HCT116 (cell line): ENCODE measurements around the gene C1QTNF3. TPM values are rescaled to one million over a fixed set of nuclear protein-coding genes. Genes with fewer than 3 reads are reported as not detected.

Experiments
- ATAC-seq: fragments of 200-7000 bp; cut with Tn5 transposase; 2 replicates; pipeline ENCODE4 v1.9.1; 2020; ENCODE audit warnings: mild to moderate bottlenecking, moderate library complexity
- BruUV-seq: library from RNA; stranded (reverse); fragments of 400-500 nt; replicated peaks from 2 replicates; lab custom pipeline; 2021; lab: Mats Ljungman, UMichigan
- CTCF ChIA-PET: fragments of 300-600 bp; sonication (Branson Sonifier 250); formaldehyde crosslinking; loops from one replicate; lab custom pipeline; 2021; ENCODE audit warnings: antibody characterized with exemption; lab: Charles Lee
- POLR2A ChIA-PET: fragments of 300-600, 350-600 bp; sonication (Branson Sonifier 250); formaldehyde crosslinking; loops from one replicate; lab custom pipeline; 2021; ENCODE audit warnings: antibody characterized with exemption; lab: Charles Lee
- RAD21 ChIA-PET, 2 experiments: fragments of 300-600 bp; sonication (Branson Sonifier 250); formaldehyde crosslinking; loops; one replicate each; lab custom pipeline; 2023; ENCODE audit warnings: low total read pairs in 2 of 2; ENCODE audit not compliant: uncharacterized antibody in 2 of 2, unreplicated experiment in 2 of 2, low non-redundant PET in 1 of 2; lab: Charles Lee
- DNase-seq: peaks from one replicate; pipeline ENCODE4 v3.0.0-alpha.2; 2010; ENCODE audit warnings: low read depth, low spot score
- H2AFZ ChIP-seq: fragments of 200-600 bp; shearing (Covaris generic), sonication (generic); 2 replicates; pipeline ENCODE4 v1.6.1; 2017; ENCODE audit warnings: low read depth, mixed run types, mixed read lengths, antibody characterized with exemption, low read length; ENCODE audit not compliant: poor library complexity, severe bottlenecking
- H3K27ac ChIP-seq: 2 replicates; pipeline ENCODE4 v1.5.1; 2012; ENCODE audit warnings: low read depth, low read length
- H3K27me3 ChIP-seq: fragments of 200-600 bp; sonication (generic); 2 replicates; pipeline ENCODE4 v1.6.1; 2016; ENCODE audit warnings: mixed run types, low read length, mixed read lengths; ENCODE audit not compliant: insufficient read depth
- H3K36me3 ChIP-seq, 2 experiments: fragments of 200-500 bp in 1 of 2; fragments of 200-600 bp in 1 of 2; sonication (Bioruptor generic) in 1 of 2; sonication (generic) in 1 of 2; 2 replicates each; pipeline versions ENCODE4 v1.5.1 to v1.6.1; 2014 to 2016; ENCODE audit warnings: low read length in 2 of 2, inconsistent platforms in 1 of 2, mixed read lengths in 1 of 2, mixed run types in 1 of 2; ENCODE audit not compliant: insufficient read depth in 2 of 2, control insufficient read depth in 1 of 2
- H3K4me1 ChIP-seq, 2 experiments: fragments of 200-600 bp in 1 of 2; sonication (generic) in 1 of 2; 2 replicates each; pipeline versions ENCODE4 v1.5.1 to v1.6.1; 2012 to 2017; ENCODE audit warnings: low read length in 2 of 2, inconsistent platforms in 1 of 2, mild to moderate bottlenecking in 1 of 2, mixed read lengths in 1 of 2, mixed run types in 1 of 2, moderate library complexity in 1 of 2; ENCODE audit not compliant: insufficient read depth in 2 of 2, control insufficient read depth in 1 of 2
- H3K4me2 ChIP-seq: fragments of 200-600 bp; sonication (generic); 2 replicates; pipeline ENCODE4 v1.6.1; 2017; ENCODE audit warnings: mixed run types, low read length, mixed read lengths
- H3K4me3 ChIP-seq, 2 experiments: fragments of 200-600 bp in 1 of 2; sonication (generic) in 1 of 2; replicated peaks in 1 of 2; 2 replicates each; pipeline ENCODE4 v1.5.1; 2011 to 2016; ENCODE audit warnings: low read length in 2 of 2, control low read depth in 1 of 2, low read depth in 1 of 2, mild to moderate bottlenecking in 1 of 2, mixed read lengths in 1 of 2, mixed run types in 1 of 2
- H3K79me2 ChIP-seq: fragments of 200-600 bp; sonication (generic); 2 replicates; pipeline ENCODE4 v1.6.1; 2017; ENCODE audit warnings: mild to moderate bottlenecking, mixed run types, low read length, moderate library complexity, mixed read lengths; ENCODE audit not compliant: insufficient read depth
- H3K9ac ChIP-seq: fragments of 200-600 bp; sonication (generic); 2 replicates; pipeline ENCODE4 v1.6.1; 2016; ENCODE audit warnings: low read length, mixed read lengths
- H3K9me2 ChIP-seq: fragments of 200-600 bp; sonication (generic), shearing (Covaris generic); 2 replicates; pipeline ENCODE4 v1.6.1; 2017; ENCODE audit warnings: mixed run types, mild to moderate bottlenecking, moderate library complexity; ENCODE audit not compliant: insufficient read depth
- H3K9me3 ChIP-seq, 2 experiments: fragments of 200-500 bp in 1 of 2; fragments of 200-600 bp in 1 of 2; sonication (Bioruptor generic) in 1 of 2; sonication (generic) in 1 of 2; 2 replicates each; pipeline ENCODE4 v1.6.1; 2014 to 2017; ENCODE audit warnings: low read length in 2 of 2, mixed read lengths in 2 of 2, inconsistent platforms in 1 of 2, low read depth in 1 of 2, mild to moderate bottlenecking in 1 of 2, mixed run types in 1 of 2, moderate library complexity in 1 of 2; ENCODE audit not compliant: control insufficient read depth in 1 of 2, insufficient read depth in 1 of 2
- H4K20me1 ChIP-seq: fragments of 200-600 bp; sonication (generic), shearing (Covaris generic); 2 replicates; pipeline ENCODE4 v1.6.1; 2017; ENCODE audit warnings: mixed run types, mild to moderate bottlenecking, moderate library complexity; ENCODE audit not compliant: insufficient read depth
- ATF3 ChIP-seq: IDR thresholded peaks from 2 replicates; pipeline ENCODE4 v1.6.1; 2012
- CBX3 ChIP-seq: IDR thresholded peaks from 2 replicates; pipeline ENCODE4 v1.6.1; 2012; ENCODE audit warnings: low read depth
- CEBPB ChIP-seq: IDR thresholded peaks from 2 replicates; pipeline ENCODE4 v1.6.1; 2012; ENCODE audit warnings: low read depth
- EGR1 ChIP-seq: IDR thresholded peaks from 2 replicates; pipeline ENCODE4 v1.6.1; 2012; ENCODE audit warnings: low read depth
- ELF1 ChIP-seq: IDR thresholded peaks from 2 replicates; pipeline ENCODE4 v1.6.1; 2012; ENCODE audit warnings: low read depth, borderline replicate concordance
- EZH2phosphoT487 ChIP-seq: fragments of 200-600 bp; IDR thresholded peaks from 2 replicates; pipeline ENCODE4 v1.6.1; 2018; ENCODE audit warnings: antibody characterized with exemption, borderline replicate concordance
- FOSL1 ChIP-seq: IDR thresholded peaks from 2 replicates; pipeline ENCODE4 v1.6.1; 2012; ENCODE audit warnings: low read depth
- JUND ChIP-seq: IDR thresholded peaks from 2 replicates; pipeline ENCODE4 v1.6.1; 2012
- POLR2A ChIP-seq: IDR thresholded peaks from 2 replicates; pipeline ENCODE4 v1.7.0; 2011; ENCODE audit warnings: borderline replicate concordance; ENCODE audit not compliant: insufficient read depth, insufficient read length; ENCODE audit errors: extremely low read depth
- RAD21 ChIP-seq: IDR thresholded peaks from 2 replicates; pipeline ENCODE4 v1.6.1; 2012; ENCODE audit warnings: low read depth, mild to moderate bottlenecking
- YY1 ChIP-seq: IDR thresholded peaks from 2 replicates; pipeline ENCODE4 v1.6.1; 2011; ENCODE audit warnings: low read length, low read depth, moderate library complexity, mild to moderate bottlenecking; ENCODE audit not compliant: insufficient replicate concordance; ENCODE audit errors: extremely low read depth
- ZFX ChIP-seq: fragments of 450-650 bp; IDR thresholded peaks from 2 replicates; pipeline ENCODE4 v1.6.1; 2017
- ZNF274 ChIP-seq: fragments of 200-500 bp; sonication (Bioruptor generic); IDR thresholded peaks from 2 replicates; pipeline ENCODE4 v1.6.1; 2014; ENCODE audit warnings: mild to moderate bottlenecking, low read depth, low read length, inconsistent platforms
- intact Hi-C: fragments of 100-400 bp; cut with micrococcal nuclease; formaldehyde crosslinking; loops from 2 replicates; pipeline ENCODE4 v1.10.0; 2022
- total RNA-seq: library from RNA; stranded (reverse); gene quantifications from one replicate; pipeline ENCODE4 v1.2.1, GENCODE V29; 2021; ENCODE audit not compliant: unreplicated experiment

The C1QTNF3 gene
- total RNA-seq, 1 experiment from 2014 or later = 2.6 TPM

- DNase-seq (no peak), ATAC-seq (no peak)
Measured at GRCh38 chr5:33968211-33969005, 74.6 kb downstream of the C1QTNF3 start.

More at GRCh38 chr5:33968211-33969005, 74.6 kb downstream of the C1QTNF3 start:
- CTCF ChIA-PET = no interaction called here
- H3K4me2 ChIP-seq = no peak overlapping the region
- H3K4me1 ChIP-seq = no peaks in the 10 kb centered on the region
- no peaks in the 10 kb centered on the region for H3K79me2 ChIP-seq
- H4K20me1 ChIP-seq = no peaks in the 10 kb centered on the region
- no peak overlapping the region for H3K9ac ChIP-seq
- no peak overlapping the region for H3K4me3 ChIP-seq
- intact Hi-C loops = no loop called here
- no peak overlapping the region for H2AFZ ChIP-seq
- H3K36me3 ChIP-seq = no peaks in the 10 kb centered on the region
- BruUV-seq = no TSS peak
- no peaks in the 10 kb centered on the region for H3K9me3 ChIP-seq
- H3K9me2 ChIP-seq = no peaks in the 10 kb centered on the region
- no peak overlapping the region for H3K27ac ChIP-seq
- peaks cover 8% of the 10 kb centered on the region for H3K27me3 ChIP-seq
- RAD21 ChIA-PET = no interaction called here
- POLR2A ChIA-PET = no interaction called here
- no peak for TF ChIP-seq FOSL1
- no peak for TF ChIP-seq ELF1
- no peak for TF ChIP-seq POLR2A
- no peak for TF ChIP-seq ATF3
- no peak for TF ChIP-seq JUND
- TF ChIP-seq RAD21 = no peak
- TF ChIP-seq YY1 = no peak
- no peak for TF ChIP-seq EGR1
- TF ChIP-seq CEBPB = no peak
- TF ChIP-seq ZFX = no peak
- TF ChIP-seq CBX3 = no peak
- TF ChIP-seq ZNF274 = no peak
- TF ChIP-seq EZH2phosphoT487 = no peak

Other genes with a start within 250 kb of the C1QTNF3 start
- 0.05 TPM for gene ADAMTS12, start 151.2 kb downstream of the C1QTNF3 start, total RNA-seq
- not detected for gene RXFP3, start 106.8 kb downstream of the C1QTNF3 start, total RNA-seq
- gene SLC45A2, start 58.5 kb downstream of the C1QTNF3 start, total RNA-seq = not detected
- 4.3 TPM for gene AMACR, start 35.2 kb downstream of the C1QTNF3 start, total RNA-seq